ENCODE measurements around the gene FAN1. TPM values are rescaled to one million over a fixed set of nuclear protein-coding genes. Genes with fewer than 3 reads are reported as not detected.

Gene FAN1
- polyA plus RNA-seq, 1 experiment, result 11.8 TPM

GRCh38 chr15:30922480-30923311, 19.0 kb downstream of the FAN1 start:
- ChIA-PET POLR2A (no interaction called here), CTCF (no interaction called here)
- H3K27ac ChIP-seq (ENCODE audit: low read depth, low read length), result no peak overlapping the region
- H3K9me3 ChIP-seq (ENCODE audit: control insufficient read depth, insufficient read depth, low read length), result no peaks in the 10 kb centered on the region; the same call in 1 of the 2 replicates
- H3K27me3 ChIP-seq (ENCODE audit: control insufficient read depth, insufficient read depth, low read length), result no peaks in the 10 kb centered on the region
- H3K4me3 ChIP-seq (ENCODE audit: low read depth, low read length), result no peak overlapping the region
- no peak for TF ChIP-seq CTCF (IDR thresholded peaks at IDR 0.05; ENCODE audit: low read depth, low read length)
- no peak for DNase-seq (ENCODE audit: low read depth, low spot score)

- ChIA-PET POLR2A (no interaction called here), CTCF (no interaction called here)
- Histone ChIP-seq H3K9me3 (ENCODE audit: control insufficient read depth, insufficient read depth, low read length) (no peaks in the 10 kb centered on the region; the same call in 1 of the 2 replicates), H3K27ac (ENCODE audit: low read depth, low read length) (no peak overlapping the region), H3K27me3 (ENCODE audit: control insufficient read depth, insufficient read depth, low read length) (no peaks in the 10 kb centered on the region), H3K4me3 (ENCODE audit: low read depth, low read length) (no peak overlapping the region)
- no peak for TF ChIP-seq CTCF (IDR thresholded peaks at IDR 0.05; ENCODE audit: low read depth, low read length)
- no peak for DNase-seq (ENCODE audit: low read depth, low spot score)
These were observed 19.7 kb downstream of the FAN1 start for GRCh38 chr15:30923429-30923828.

- DNase-seq (ENCODE audit: low read depth, low spot score), result peak; percentile 29
- H3K9me3 ChIP-seq (ENCODE audit: control insufficient read depth, insufficient read depth, low read length), result no peaks in the 10 kb centered on the region; the same call in 1 of the 2 replicates
- POLR2A ChIA-PET, result no interaction called here
- H3K4me3 ChIP-seq (ENCODE audit: low read depth, low read length), result no peak overlapping the region
- no peaks in the 10 kb centered on the region for H3K27me3 ChIP-seq (ENCODE audit: control insufficient read depth, insufficient read depth, low read length)
- no peak overlapping the region for H3K27ac ChIP-seq (ENCODE audit: low read depth, low read length)
- TF ChIP-seq CTCF (IDR thresholded peaks at IDR 0.05; ENCODE audit: low read depth, low read length), result no peak
- CTCF ChIA-PET, result interaction anchor here (0.6 kb wide), 1 partner anchor 441 kb away, joined by 7 read pairs; no protein-coding TSS in a partner anchor
These were observed 20.6 kb downstream of the FAN1 start for GRCh38 chr15:30924353-30924752.

- no peaks in the 10 kb centered on the region; the same call in 1 of the 2 replicates for H3K9me3 ChIP-seq (ENCODE audit: control insufficient read depth, insufficient read depth, low read length)
- H3K27me3 ChIP-seq (ENCODE audit: control insufficient read depth, insufficient read depth, low read length), result no peaks in the 10 kb centered on the region
- CTCF ChIA-PET, result no interaction called here
- no peak for DNase-seq (ENCODE audit: low read depth, low spot score)
- TF ChIP-seq CTCF (IDR thresholded peaks at IDR 0.05; ENCODE audit: low read depth, low read length), result no peak
- POLR2A ChIA-PET, result no interaction called here
- no peak overlapping the region for H3K27ac ChIP-seq (ENCODE audit: low read depth, low read length)
- H3K4me3 ChIP-seq (ENCODE audit: low read depth, low read length), result no peak overlapping the region
These were observed 22.0 kb downstream of the FAN1 start for GRCh38 chr15:30925686-30926085.

- ChIA-PET CTCF (interaction anchor here (1.6 kb wide), 1 partner anchor 203 kb away, joined by 5 read pairs; no protein-coding TSS in a partner anchor), POLR2A (no interaction called here)
- H3K9me3 ChIP-seq (ENCODE audit: control insufficient read depth, insufficient read depth, low read length), result no peaks in the 10 kb centered on the region; the same call in 1 of the 2 replicates
- TF ChIP-seq CTCF (IDR thresholded peaks at IDR 0.05; ENCODE audit: low read depth, low read length), result no peak
- no peak overlapping the region for H3K4me3 ChIP-seq (ENCODE audit: low read depth, low read length)
- no peak overlapping the region for H3K27ac ChIP-seq (ENCODE audit: low read depth, low read length)
- no peaks in the 10 kb centered on the region for H3K27me3 ChIP-seq (ENCODE audit: control insufficient read depth, insufficient read depth, low read length)
- no peak for DNase-seq (ENCODE audit: low read depth, low spot score)
These were observed 22.4 kb downstream of the FAN1 start for GRCh38 chr15:30926161-30926560.

All from AG04450 (cell line).